Mucosa of gallbladder (tissue), 1 donor: ENCODE results near the gene ERV3-1. TPM values are rescaled to one million over a fixed set of nuclear protein-coding genes. Genes with fewer than 3 reads are reported as not detected.
"Not testable (repeated sequence)": the region's sequence is repeated elsewhere in the genome, so short reads cannot be mapped to it uniquely, and the experiment has no call there.

Experiments
- DNase-seq: peaks from one replicate; pipeline ENCODE4 v3.0.0-alpha.2; 2020; ENCODE audit warnings: low spot score
- total RNA-seq: library from RNA; stranded (reverse); gene quantifications from one replicate; pipeline ENCODE4 v1.2.1, GENCODE V29; 2021
- donor health status: DM: no; HTN: no; CAD: no.

Gene ERV3-1
- 38.7 TPM for total RNA-seq

GRCh38 chr7:65006094-65006992 is at the start of gene ERV3-1:
Gene ERV3-1 (minus strand): TSS chr7:65006687. CDS start chr7:64993026, 13,661 bp downstream.
- DNase-seq: peak; percentile 98

GRCh38 chr7:65055786-65056185 is 49.3 kb upstream of the ERV3-1 start:
- not testable (repeated sequence) for DNase-seq

- not testable (repeated sequence) for DNase-seq
Observed at GRCh38 chr7:65054466-65054994, 48.0 kb upstream of the ERV3-1 start.

- DNase-seq: not testable (repeated sequence)
Observed at GRCh38 chr7:65051654-65052053, 45.2 kb upstream of the ERV3-1 start.

GRCh38 chr7:65051139-65051538 is 44.7 kb upstream of the ERV3-1 start:
- not testable (repeated sequence) for DNase-seq

GRCh38 chr7:65046329-65046728 is 39.8 kb upstream of the ERV3-1 start:
- DNase-seq: not testable (repeated sequence)

- DNase-seq: not testable (repeated sequence)
Observed at GRCh38 chr7:65045589-65045988, 39.1 kb upstream of the ERV3-1 start.

- DNase-seq: peak; percentile 24
Observed at GRCh38 chr7:65038767-65039166, 32.3 kb upstream of the ERV3-1 start.

GRCh38 chr7:65037740-65038688 is 31.5 kb upstream of the ERV3-1 start:
- peak; percentile 94 for DNase-seq

GRCh38 chr7:65036526-65036925 is 30.0 kb upstream of the ERV3-1 start:
- not testable (repeated sequence) for DNase-seq

GRCh38 chr7:65035469-65035868 is 29.0 kb upstream of the ERV3-1 start:
- not testable (repeated sequence) for DNase-seq

- not testable (repeated sequence) for DNase-seq
Observed at GRCh38 chr7:65034120-65034782, 27.8 kb upstream of the ERV3-1 start.

GRCh38 chr7:65033391-65033790 is 26.9 kb upstream of the ERV3-1 start:
- not testable (repeated sequence) for DNase-seq

- not testable (repeated sequence) for DNase-seq
Observed at GRCh38 chr7:65025023-65025422, 18.5 kb upstream of the ERV3-1 start.

- DNase-seq: peak; percentile 55
Observed at GRCh38 chr7:65020978-65021377, 14.5 kb upstream of the ERV3-1 start.

GRCh38 chr7:65009881-65010280 is 3.4 kb upstream of the ERV3-1 start:
- DNase-seq: not testable (repeated sequence)

- DNase-seq: not testable (repeated sequence)
Observed at GRCh38 chr7:65009394-65009793, 2.9 kb upstream of the ERV3-1 start.

GRCh38 chr7:65007036-65007435 is 549 bp upstream of the ERV3-1 start:
- DNase-seq: not testable (repeated sequence)

GRCh38 chr7:65004575-65004974 is 1.9 kb downstream of the ERV3-1 start:
- DNase-seq: no peak

GRCh38 chr7:65002972-65003585 is 3.4 kb downstream of the ERV3-1 start:
- no peak for DNase-seq

GRCh38 chr7:65001291-65001814 is 5.1 kb downstream of the ERV3-1 start:
- no peak for DNase-seq
